Stomach (tissue), 9 donors: ENCODE results near the gene ITIH4. TPM values are rescaled to one million over a fixed set of nuclear protein-coding genes. Genes with fewer than 3 reads are reported as not detected.

Source experiments
- DNase-seq, 2 donors: peaks; one replicate each; pipeline versions ENCODE4 v3.0.0 to v3.0.0-alpha.2; 2013 to 2019
- H3K27ac ChIP-seq, 5 donors: fragments of 200-600 bp in 4 of 5; sonication (generic) in 4 of 5; one replicate each; pipeline ENCODE4 v1.5.1; 2013 to 2019; ENCODE audit warnings: mild to moderate bottlenecking in 1 of 5, moderate library complexity in 1 of 5
- H3K27me3 ChIP-seq, 3 donors: fragments of 200-600 bp; sonication (generic); one replicate each; pipeline ENCODE4 v1.5.1; 2017 to 2019; ENCODE audit warnings: mixed run types in 1 of 3
- H3K36me3 ChIP-seq, 4 donors: fragments of 200-600 bp; sonication (generic); 1 replicate in 3 of 4; 2 replicates in 1 of 4; pipeline ENCODE4 v1.5.1; 2016 to 2019
- H3K4me1 ChIP-seq, 4 donors: fragments of 200-600 bp; sonication (generic); one replicate each; pipeline ENCODE4 v1.5.1; 2016 to 2019
- H3K4me3 ChIP-seq, 4 donors: fragments of 200-600 bp; sonication (generic) in 3 of 4; one replicate each; pipeline ENCODE4 v1.5.1; 2016 to 2019; ENCODE audit warnings: mild to moderate bottlenecking in 1 of 4
- H3K9me3 ChIP-seq, 4 donors: fragments of 200-600 bp; sonication (generic); one replicate each; pipeline ENCODE4 v1.5.1; 2016 to 2019
- CTCF ChIP-seq, 7 experiments: fragments of 450-650 bp in 4 of 7; fragments of 200-600 bp in 3 of 7; sonication (generic) in 3 of 7; IDR thresholded peaks; one replicate each; pipeline ENCODE4 v1.5.1; 2016 to 2019; ENCODE audit warnings: antibody characterized with exemption in 7 of 7, control low read depth in 2 of 7, mild to moderate bottlenecking in 1 of 7
- EP300 ChIP-seq: sonication (generic); formaldehyde crosslinking; IDR thresholded peaks from one replicate; pipeline ENCODE4 v1.6.1; 2017; ENCODE audit warnings: antibody characterized with exemption
- POLR2A ChIP-seq, 4 donors: fragments of 450-650 bp; IDR thresholded peaks; one replicate each; pipeline ENCODE4 v1.6.1; 2016; ENCODE audit warnings: antibody characterized with exemption in 4 of 4, control low read depth in 2 of 4, mild to moderate bottlenecking in 1 of 4, moderate library complexity in 1 of 4
- POLR2AphosphoS5 ChIP-seq, 3 donors: sonication (generic); formaldehyde crosslinking; IDR thresholded peaks; one replicate each; pipeline ENCODE4 v1.6.1; 2016; ENCODE audit warnings: antibody characterized with exemption in 3 of 3
- WGBS, 5 donors: extraction: QIAGEN DNeasy Blood & Tissue Kit in 3 of 5; methylation state at CpG; one replicate each; pipeline versions ENCODE4 v1.1.5 to v1.1.7; 2013 to 2018; 5-methylcytosine and 5-hydroxymethylcytosine counted together
- intact Hi-C: fragments of 100-400 bp; cut with DNase I; formaldehyde crosslinking; loops from one replicate; pipeline ENCODE4 v1.15.1; 2023; ENCODE audit warnings: low total_unique reads
- polyA plus RNA-seq, 3 donors: library from polyadenylated mRNA; stranded (reverse); fragments of 200-250 nt; gene quantifications; one replicate each; pipeline ENCODE4 v1.2.3, GENCODE V29; 2013
- total RNA-seq, 5 donors: library from RNA; depleted of rRNA; stranded (reverse); fragments of >200 nt; gene quantifications; one replicate each; pipeline versions ENCODE4 v1.1.0 to v1.2.3, GENCODE V29; 2014 to 2016
- donor health status: healthy with polysubstance abuse.
- donor health status: Bipolar disorder and iron deficiency.
- donor health status: healthy.

Gene ITIH4
- total and polyA plus RNA-seq, 8 donors = 1.7 to 300 (median 18.5) TPM

- 82 to 94% (median 92%) methylated on average over 3 of the region's 3 CpGs for WGBS, 5 donors
- H3K27ac ChIP-seq = no peak overlapping the region
- TF ChIP-seq CTCF (IDR thresholded peaks at IDR 0.05) = no peak
- TF ChIP-seq POLR2A (IDR thresholded peaks at IDR 0.05) = no peak
- TF ChIP-seq EP300 = no peak
- TF ChIP-seq POLR2AphosphoS5 (IDR thresholded peaks at IDR 0.05) = no peak
- no peaks in the 10 kb centered on the region for H3K27me3 ChIP-seq
- H3K4me1 ChIP-seq = peaks cover 0 to 5% (median 0%) of the 10 kb centered on the region in 4 donors
- intact Hi-C loops = loop anchor here (10.0 kb wide), 1 partner anchor 218 kb away; no protein-coding TSS in a partner anchor
- no peak overlapping the region for H3K4me3 ChIP-seq
- no peak for DNase-seq
- no peaks in the 10 kb centered on the region for H3K9me3 ChIP-seq
- H3K36me3 ChIP-seq = peaks cover 13 to 48% (median 27%) of the 10 kb centered on the region in 4 donors
These were observed 26.7 kb upstream of the ITIH4 start for GRCh38 chr3:52857133-52857532.

- Histone ChIP-seq H3K36me3 (peaks cover 18 to 53% (median 31%) of the 10 kb centered on the region in 4 donors), H3K4me3 (no peak overlapping the region), H3K4me1 (peaks cover 0 to 5% (median 0%) of the 10 kb centered on the region in 4 donors), H3K9me3 (no peaks in the 10 kb centered on the region), H3K27me3 (no peaks in the 10 kb centered on the region), H3K27ac (no peak overlapping the region)
- intact Hi-C loops = loop anchor here (10.0 kb wide), 1 partner anchor 218 kb away; no protein-coding TSS in a partner anchor
- 86 to 93% (median 88%) methylated on average over 5 of the region's 5 CpGs for WGBS, 5 donors
- DNase-seq = no peak
- no peak for TF ChIP-seq POLR2A (IDR thresholded peaks at IDR 0.05)
- no peak for TF ChIP-seq CTCF (IDR thresholded peaks at IDR 0.05)
- no peak for TF ChIP-seq POLR2AphosphoS5 (IDR thresholded peaks at IDR 0.05)
- no peak for TF ChIP-seq EP300
These were observed 26.2 kb upstream of the ITIH4 start for GRCh38 chr3:52856666-52857065.

- Histone ChIP-seq H3K27ac (no peak overlapping the region), H3K27me3 (no peaks in the 10 kb centered on the region), H3K4me1 (peaks cover 0 to 5% (median 0%) of the 10 kb centered on the region in 4 donors), H3K9me3 (no peaks in the 10 kb centered on the region), H3K4me3 (no peak overlapping the region), H3K36me3 (peaks cover 36 to 68% (median 57%) of the 10 kb centered on the region in 4 donors)
- DNase-seq = no peak
- intact Hi-C loops = loop anchor here (10.0 kb wide), 1 partner anchor 221 kb away; no protein-coding TSS in a partner anchor
- no peak for TF ChIP-seq EP300
- no peak for TF ChIP-seq CTCF (IDR thresholded peaks at IDR 0.05)
- no peak for TF ChIP-seq POLR2A (IDR thresholded peaks at IDR 0.05)
- no peak for TF ChIP-seq POLR2AphosphoS5 (IDR thresholded peaks at IDR 0.05)
- 64 to 88% (median 85%) methylated on average over 2 of the region's 2 CpGs for WGBS, 5 donors
These were observed 23.5 kb upstream of the ITIH4 start for GRCh38 chr3:52854013-52854412.

GRCh38 chr3:52852419-52852818 is 21.9 kb upstream of the ITIH4 start:
- H3K9me3 ChIP-seq = no peaks in the 10 kb centered on the region
- DNase-seq = no peak
- H3K27ac ChIP-seq = no peak overlapping the region
- TF ChIP-seq EP300 (no peak), CTCF (IDR thresholded peaks at IDR 0.05) (no peak), POLR2A (IDR thresholded peaks at IDR 0.05) (no peak), POLR2AphosphoS5 (IDR thresholded peaks at IDR 0.05) (no peak)
- intact Hi-C loops = loop anchor here (10.0 kb wide), 1 partner anchor 222 kb away; no protein-coding TSS in a partner anchor
- H3K27me3 ChIP-seq = no peaks in the 10 kb centered on the region
- peaks cover 0 to 5% (median 0%) of the 10 kb centered on the region in 4 donors for H3K4me1 ChIP-seq
- H3K4me3 ChIP-seq = no peak overlapping the region
- 75 to 84% (median 81%) methylated on average over 2 of the region's 2 CpGs for WGBS, 5 donors
- H3K36me3 ChIP-seq = peaks cover 36 to 84% (median 73%) of the 10 kb centered on the region in 4 donors
